ENCODE data around the gene AURKA.
"Not testable (repeated sequence)": the region's sequence is repeated elsewhere in the genome, so short reads cannot be mapped to it uniquely, and the experiment has no call there.

AURKA gene

GRCh38 chr20:56391596-56392131 lies 351 bp downstream of the AURKA start:
- DNase-seq (ENCODE audit: low read depth, low spot score), result no peak

GRCh38 chr20:56391037-56391436 lies 978 bp downstream of the AURKA start:
- no peak for DNase-seq (ENCODE audit: low read depth, low spot score)

DNA sequence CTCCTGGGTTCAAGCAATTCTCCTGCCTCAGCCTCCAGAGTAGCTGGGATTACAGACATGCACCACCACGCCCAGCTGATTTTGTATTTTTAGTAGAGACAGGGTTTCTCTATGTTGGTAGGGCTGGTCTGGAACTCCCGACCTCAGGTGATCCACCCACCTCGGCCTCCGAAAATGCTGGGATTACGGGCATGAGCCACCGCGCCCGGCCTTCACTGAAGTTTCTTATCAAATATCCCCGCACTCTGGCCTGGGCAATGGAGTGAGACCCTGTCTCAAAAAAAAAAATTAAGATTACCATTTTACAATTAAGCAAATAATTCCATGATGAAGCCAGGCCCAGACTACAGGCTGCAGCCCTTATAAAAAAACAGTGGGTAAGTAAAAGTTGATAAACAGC lies 1.6 kb downstream of the AURKA start:
- not testable (repeated sequence) for DNase-seq (ENCODE audit: low read depth, low spot score)

DNA sequence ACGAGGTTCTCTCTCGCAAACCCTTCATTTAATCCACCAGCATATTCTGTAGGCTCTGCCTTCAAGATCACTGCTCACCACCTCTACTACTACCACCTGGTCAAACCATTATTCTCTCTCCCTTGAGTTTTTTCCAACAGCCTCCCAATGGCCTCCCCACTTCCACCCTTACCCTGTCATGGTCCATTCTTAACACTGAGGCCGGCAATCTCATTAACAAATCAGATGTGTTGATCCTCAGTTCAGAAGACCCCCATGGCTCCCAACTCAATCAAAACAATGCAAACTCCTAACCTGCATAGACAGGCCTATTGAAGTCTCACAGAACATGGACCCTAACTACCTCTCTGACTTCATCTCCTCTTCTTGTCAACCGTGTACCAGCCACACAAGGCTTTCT lies 2.2 kb downstream of the AURKA start:
- no peak for DNase-seq (ENCODE audit: low read depth, low spot score)

- no peak for DNase-seq (ENCODE audit: low read depth, low spot score)
These were observed 3.1 kb downstream of the AURKA start for GRCh38 chr20:56388882-56389281.

DNA sequence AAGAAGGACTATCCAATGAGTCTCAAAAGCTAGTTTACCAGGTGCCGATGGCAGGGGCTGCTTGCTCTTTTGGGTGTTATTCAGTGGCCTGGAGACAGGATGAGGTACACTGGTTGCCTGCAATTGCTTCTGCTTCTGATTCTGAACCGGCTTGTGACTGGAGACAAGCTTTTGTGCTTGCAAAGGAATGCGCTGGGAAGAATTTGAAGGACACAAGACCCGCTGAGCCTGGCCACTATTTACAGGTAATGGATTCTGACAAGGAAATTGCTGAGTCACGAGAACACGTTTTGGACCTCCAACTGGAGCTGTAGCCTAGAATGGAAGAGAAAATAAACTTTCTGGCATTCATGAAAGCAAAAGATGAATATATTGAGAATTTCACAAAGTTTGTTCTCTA lies 5.8 kb downstream of the AURKA start:
- DNase-seq (ENCODE audit: low read depth, low spot score), result no peak

DNA sequence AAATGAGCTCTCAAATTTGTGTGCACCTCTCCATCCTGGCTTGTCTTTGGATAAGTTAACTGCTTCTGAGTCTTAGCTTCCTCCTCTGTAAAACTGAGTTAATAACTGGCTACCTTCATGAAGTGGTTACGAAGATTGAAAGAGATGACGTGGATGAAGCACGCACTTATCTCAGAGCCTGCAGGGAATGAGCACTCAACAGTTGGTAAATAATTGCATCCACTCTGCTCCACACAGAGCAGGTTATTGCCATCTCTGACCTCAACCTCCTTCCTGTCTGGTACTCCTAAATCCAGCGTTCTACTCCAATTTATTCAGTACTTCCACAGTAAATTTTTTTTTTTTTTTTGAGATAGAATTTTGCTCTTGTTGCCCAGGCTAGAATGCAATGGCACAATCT lies 6.9 kb downstream of the AURKA start:
- DNase-seq (ENCODE audit: low read depth, low spot score), result no peak

DNA sequence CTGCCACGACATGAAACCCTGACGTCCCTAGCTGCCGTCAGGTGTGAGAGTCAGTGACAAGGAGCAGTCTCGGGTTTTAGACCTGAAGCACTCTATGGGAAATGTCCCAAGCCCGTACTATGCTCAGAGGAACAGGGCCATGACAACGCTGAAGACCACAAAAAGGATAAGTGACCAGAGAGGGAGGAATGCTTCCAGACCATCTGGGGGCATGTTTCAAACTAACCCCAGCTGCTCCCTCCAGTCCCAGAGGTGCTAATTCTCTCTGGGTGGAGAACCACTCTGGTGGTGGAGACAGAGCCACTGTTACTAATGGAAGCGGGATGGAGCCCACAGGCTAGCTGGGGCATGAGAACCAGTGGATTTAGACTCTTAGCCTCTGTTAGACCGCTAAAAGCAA lies 8.7 kb downstream of the AURKA start:
- no peak for DNase-seq (ENCODE audit: low read depth, low spot score)

DNA sequence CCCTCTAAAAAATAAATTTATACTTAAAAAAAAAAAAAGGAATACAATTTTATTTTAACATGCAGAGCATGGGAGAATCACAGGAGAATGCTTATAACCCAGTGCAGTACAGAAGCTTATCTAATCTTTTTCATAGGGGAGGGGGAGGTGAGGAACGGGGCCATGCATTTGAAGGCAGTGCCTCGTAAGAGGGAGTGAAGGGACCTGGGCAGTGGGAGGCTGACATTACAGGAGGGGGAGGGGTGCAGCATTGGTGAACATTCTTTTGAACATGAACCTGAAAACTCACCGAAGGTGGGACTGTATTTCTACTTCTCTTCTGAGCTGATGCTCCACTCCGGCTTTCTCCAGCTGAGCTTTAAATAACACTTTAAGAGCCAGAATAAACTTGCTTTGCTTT lies 9.3 kb downstream of the AURKA start:
- no peak for DNase-seq (ENCODE audit: low read depth, low spot score)

GRCh38 chr20:56381501-56381900 lies 10.5 kb downstream of the AURKA start:
- no peak for DNase-seq (ENCODE audit: low read depth, low spot score)

GRCh38 chr20:56380375-56380774 lies 11.6 kb downstream of the AURKA start:
- no peak for DNase-seq (ENCODE audit: low read depth, low spot score)

- DNase-seq (ENCODE audit: low read depth, low spot score), result no peak
These were observed 13.6 kb downstream of the AURKA start for GRCh38 chr20:56378386-56378785.

DNA sequence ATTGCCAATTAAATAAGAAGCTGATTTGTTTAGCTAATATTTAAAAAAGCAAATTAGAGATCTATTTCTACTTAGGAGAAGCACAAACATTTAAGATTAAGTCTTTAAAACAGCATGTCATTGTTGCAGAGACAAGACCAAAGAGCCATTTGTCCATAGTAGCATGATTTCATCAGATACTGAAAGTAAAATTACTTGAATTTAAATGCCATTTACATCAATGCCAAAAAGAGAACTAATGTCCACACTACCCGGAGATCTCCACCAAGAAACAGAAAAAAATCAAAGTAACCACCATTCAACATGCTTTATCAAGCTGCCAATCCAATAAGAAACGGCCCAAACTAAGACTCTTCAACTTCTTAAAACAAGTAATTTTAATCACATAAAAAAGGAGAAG lies 15.7 kb downstream of the AURKA start:
- DNase-seq (ENCODE audit: low read depth, low spot score), result no peak

- no peak for DNase-seq (ENCODE audit: low read depth, low spot score)
These were observed 18.1 kb downstream of the AURKA start for GRCh38 chr20:56373942-56374341.

DNA sequence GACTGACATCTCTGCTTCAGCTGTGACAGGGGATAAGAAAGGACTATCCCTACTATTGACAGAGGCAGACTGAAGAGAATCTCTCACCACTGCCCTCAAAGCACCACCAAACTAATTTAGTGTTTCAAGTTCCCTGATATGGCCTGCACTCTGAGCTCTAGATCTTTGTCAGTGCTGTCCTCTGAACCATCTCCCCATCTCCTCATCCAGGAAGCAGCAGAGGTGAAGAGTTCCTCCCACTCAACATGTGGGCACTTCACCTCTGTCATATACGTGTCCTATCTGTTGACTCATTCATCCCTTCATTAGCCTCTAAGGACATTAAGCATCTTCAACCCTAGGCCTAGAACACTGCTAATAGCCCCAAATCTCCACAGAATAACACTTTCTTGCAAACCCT lies 19.2 kb downstream of the AURKA start:
- DNase-seq (ENCODE audit: low read depth, low spot score), result no peak

- DNase-seq (ENCODE audit: low read depth, low spot score), result no peak
These were observed 20.0 kb downstream of the AURKA start for GRCh38 chr20:56371977-56372376.

GRCh38 chr20:56369179-56369578 lies 22.8 kb downstream of the AURKA start:
- no peak for DNase-seq (ENCODE audit: low read depth, low spot score)

GRCh38 chr20:56368351-56369134 lies 23.5 kb downstream of the AURKA start:
- no peak for DNase-seq (ENCODE audit: low read depth, low spot score)

DNA sequence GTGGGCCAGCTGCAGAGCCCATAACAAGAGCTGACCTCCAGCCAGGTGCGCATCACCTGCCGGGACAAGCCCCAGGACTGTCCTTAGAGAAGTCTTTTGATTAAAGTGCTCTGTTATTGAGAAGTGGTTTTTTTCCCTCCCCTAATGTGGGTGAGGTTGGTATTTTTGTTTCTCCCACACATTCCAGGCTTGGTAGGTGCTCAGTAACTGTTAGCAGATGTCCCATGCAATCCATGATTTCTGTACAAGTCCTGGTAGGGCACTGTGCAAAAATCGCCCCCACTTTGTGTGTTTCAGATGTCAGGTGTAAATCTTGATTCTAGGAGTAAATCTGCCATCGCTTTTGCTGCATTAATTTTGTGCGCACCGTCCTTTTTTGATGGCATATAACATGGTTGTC lies 28.5 kb downstream of the AURKA start:
- no peak for DNase-seq (ENCODE audit: low read depth, low spot score)

GRCh38 chr20:56362833-56363413 lies 29.1 kb downstream of the AURKA start:
- DNase-seq (ENCODE audit: low read depth, low spot score), result no peak

GRCh38 chr20:56361900-56362299 lies 30.1 kb downstream of the AURKA start:
- no peak for DNase-seq (ENCODE audit: low read depth, low spot score)

DNA sequence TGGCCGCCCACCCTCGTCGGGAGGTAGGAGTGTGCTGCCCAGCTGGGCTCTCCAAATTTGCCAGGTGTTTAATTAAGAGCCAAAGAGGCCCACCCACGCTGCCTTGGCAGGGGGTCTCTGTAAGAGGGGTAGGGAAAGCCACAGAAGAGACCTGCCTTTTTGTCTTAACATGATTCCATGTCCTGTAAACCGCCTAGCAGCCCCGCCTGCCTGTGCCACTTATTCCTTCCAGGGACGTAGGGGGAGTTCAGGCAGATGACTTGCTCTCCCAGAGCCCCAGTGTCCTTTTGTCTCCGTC lies 31.2 kb downstream of the AURKA start:
- DNase-seq (ENCODE audit: low read depth, low spot score), result no peak

- no peak for DNase-seq (ENCODE audit: low read depth, low spot score)
These were observed 31.7 kb downstream of the AURKA start for GRCh38 chr20:56360133-56360907.

All from activated naive CD8-positive, alpha-beta T cell treated with anti-CD3 and anti-CD28 coated beads, Interleukin-2, amount 50 U/mL, for 16 hours (primary cell).